ENCODE data around the gene HTRA1.

The HTRA1 gene

DNA sequence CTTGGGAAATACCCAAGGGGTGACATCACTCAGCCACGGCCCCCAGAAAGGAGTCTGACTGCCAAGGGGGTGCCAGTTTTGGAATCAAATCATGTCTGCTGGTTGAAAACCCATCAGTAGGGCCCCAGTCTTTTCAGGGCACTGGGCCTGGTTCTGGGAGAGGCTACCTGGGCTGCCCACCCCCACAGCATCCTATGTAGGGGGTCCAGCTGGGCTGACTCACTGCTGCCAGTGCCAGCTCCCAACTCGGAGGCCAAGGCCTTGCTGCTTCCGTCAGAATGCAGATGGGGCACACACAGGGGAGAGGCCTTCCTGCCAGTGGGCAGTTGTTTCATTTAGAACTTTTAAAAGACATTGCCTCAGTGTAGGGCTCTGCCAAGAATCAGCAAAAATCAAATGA is 59.7 kb downstream of the HTRA1 start:
- DNase-seq = no peak

GRCh38 chr10:122524811-122525210 is 63.5 kb downstream of the HTRA1 start:
- DNase-seq = no peak

DNA sequence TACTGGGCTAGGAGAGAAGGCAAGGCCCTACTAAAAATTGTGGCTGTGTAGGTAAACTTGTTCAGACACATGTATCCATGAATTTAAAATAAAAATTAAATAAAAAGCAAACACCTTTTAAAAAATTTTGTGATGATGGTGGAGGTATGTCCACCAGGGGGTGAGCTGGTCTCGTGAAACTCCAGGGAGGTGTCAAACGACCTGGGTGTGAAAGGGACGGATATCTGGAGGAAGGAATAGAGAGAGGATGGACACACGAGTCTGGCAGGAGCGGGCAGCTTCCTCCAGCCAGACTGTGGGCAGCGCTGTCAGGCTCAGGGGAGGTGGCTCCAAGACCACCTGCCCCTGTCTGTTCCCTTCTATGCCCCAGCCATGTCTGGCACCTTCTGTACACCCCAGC is 64.4 kb downstream of the HTRA1 start:
- no peak for DNase-seq

- DNase-seq = no peak
Measured at GRCh38 chr10:122526892-122527291, 65.5 kb downstream of the HTRA1 start.

- DNase-seq = no peak
Measured at GRCh38 chr10:122530177-122530576, 68.8 kb downstream of the HTRA1 start.

DNA sequence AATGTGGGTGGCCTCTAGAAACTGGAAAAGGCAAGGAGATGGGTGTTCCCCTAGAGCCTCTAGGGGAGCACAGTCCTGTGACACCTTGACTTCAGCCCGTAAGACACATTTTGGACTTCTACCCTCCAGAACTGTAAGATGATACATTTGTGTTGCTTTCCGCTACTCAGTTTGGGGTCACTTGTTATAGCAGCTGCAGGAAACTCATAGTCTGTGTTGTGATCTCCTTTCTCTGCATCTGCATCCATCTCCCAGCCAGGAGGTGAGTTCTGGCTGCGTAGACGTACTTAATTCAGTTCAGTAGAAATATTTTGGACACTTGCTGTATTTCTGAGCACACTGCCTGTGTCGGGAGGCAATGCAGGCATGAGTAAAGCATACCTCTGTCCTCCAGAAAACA is 69.9 kb downstream of the HTRA1 start:
- no peak for DNase-seq

- no peak for DNase-seq
Measured at GRCh38 chr10:122531939-122532338, 70.6 kb downstream of the HTRA1 start.

DNA sequence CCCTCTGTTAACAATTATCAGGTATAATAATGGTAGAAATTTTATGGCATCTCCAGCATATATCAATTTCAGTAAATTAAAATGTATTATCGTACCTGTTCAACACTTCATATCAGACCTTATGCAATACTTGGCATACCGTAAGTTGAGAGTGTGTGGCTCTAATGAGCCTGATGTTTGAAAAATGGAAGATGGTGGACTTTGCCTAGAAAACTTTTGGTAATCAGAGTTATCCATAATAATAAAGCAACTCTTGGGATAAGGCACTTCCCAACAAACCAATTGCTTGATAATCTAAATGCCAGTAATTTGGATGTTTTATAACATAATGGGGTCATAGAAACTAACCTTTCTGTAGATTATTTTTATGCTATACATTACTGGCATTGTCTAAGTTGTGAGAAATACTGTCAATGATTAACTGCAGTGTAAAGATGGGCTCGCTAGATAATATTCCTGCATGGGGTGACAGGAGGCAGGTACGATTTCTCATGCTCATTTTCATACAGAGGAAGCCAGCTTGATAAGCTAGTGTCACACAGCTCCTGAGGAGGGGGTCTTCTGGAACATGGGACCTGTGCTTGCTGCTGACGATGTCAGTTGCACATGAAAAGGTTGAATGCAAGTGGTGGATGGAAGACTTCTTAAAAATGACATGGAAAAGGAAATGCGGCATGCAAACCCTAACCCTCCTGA is 71.4 kb downstream of the HTRA1 start:
- no peak for DNase-seq

DNA sequence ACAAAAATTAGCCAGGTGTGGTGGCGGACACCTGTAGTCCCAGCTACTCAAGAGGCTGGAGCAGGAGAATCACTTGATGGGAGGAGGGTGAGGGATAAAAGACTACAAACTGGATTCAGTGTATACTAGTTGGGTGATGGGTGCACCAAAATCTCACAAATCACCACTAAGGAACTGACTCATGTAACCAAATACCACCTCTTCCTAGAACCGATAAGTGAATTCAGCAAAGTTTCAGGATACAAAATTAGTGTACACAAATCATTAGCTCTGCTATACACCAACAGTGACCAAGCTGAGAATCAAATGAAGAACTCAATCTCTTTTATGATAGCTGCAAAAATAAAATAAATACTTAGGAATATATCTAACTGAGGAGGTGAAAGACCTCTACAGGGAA is 76.2 kb downstream of the HTRA1 start:
- DNase-seq = no peak

GRCh38 chr10:122541541-122542002 is 80.2 kb downstream of the HTRA1 start:
- DNase-seq = no peak

DNA sequence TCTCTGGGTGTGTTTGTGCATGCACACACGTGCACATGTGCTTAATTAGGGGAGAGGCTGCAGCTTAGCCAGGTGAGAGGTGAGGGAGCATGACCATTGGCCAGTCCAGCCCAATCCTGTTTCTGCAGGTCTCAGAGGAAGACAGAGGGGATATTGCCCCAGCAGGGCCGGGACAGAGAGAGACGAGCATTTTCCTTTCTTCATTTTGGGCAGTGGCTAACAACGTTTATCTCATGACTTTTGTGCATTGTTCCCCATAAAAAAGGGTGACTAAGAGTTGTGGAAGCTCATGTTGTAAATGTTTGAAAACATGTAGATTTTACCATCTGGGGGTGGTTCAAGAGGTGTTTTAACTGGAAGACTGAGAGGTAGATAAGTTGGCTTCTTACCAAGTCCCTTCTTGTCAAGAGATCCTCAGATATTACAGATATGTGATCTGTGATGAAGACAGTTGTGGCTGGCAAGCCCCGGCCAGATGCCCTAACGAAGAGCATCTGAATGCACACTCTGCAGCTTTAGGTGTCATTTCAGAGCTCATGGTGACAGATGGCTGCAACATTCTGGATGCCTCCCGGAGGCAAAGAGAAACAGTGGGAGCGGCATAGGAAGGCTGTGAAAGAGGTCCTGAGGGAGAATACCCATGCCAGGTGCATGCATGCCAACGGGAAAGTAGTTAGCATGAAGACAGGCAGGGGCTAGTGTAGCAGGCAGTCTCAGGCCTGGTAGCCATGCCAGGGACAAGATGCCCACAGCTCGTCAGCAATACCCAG is 82.5 kb downstream of the HTRA1 start:
- DNase-seq = no peak

- no peak for DNase-seq
Measured at GRCh38 chr10:122544493-122544892, 83.1 kb downstream of the HTRA1 start.

GRCh38 chr10:122546242-122546641 is 84.9 kb downstream of the HTRA1 start:
- no peak for DNase-seq

- no peak for DNase-seq
Measured at GRCh38 chr10:122548407-122549085, 87.2 kb downstream of the HTRA1 start.

DNA sequence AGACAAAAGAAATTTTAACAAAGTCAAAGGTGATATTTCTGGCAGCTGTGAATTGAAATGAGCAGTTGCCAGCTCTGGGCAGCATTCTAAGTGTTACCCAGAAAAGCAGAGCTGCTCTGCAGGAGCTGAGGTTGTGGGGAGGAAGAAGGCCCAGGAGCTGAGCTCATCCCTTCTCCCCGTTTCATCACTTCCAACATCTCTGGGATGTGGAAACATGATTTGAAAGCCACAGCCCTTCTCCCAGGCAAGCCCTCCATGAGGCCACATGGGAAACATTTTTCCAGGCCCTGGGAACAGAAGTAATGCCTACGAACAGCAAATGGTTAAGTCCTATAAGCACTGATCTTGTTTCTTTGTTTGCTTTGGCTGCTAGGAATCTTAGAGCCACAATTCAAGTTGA is 88.3 kb downstream of the HTRA1 start:
- no peak for DNase-seq

DNA sequence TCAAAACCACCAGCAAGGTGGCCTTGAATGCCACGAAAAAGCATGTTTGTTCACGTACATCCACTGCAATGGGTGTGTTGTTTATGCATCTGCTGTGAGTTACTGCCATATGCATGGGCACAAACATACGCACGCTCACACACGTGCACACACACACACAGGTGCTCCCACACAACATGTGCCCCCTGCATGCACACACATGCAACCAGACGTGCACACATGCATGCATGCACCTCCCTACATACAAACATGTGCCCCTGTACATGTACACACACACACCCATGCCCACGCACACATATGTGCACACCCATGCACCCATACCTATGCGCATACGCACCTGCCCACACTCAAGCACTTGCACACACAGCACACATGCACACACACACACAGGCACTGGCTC is 89.1 kb downstream of the HTRA1 start:
- no peak for DNase-seq

GRCh38 chr10:122550983-122551382 is 89.6 kb downstream of the HTRA1 start:
- DNase-seq = no peak

- peak; percentile 26 for DNase-seq
Measured at GRCh38 chr10:122551450-122551849, 90.1 kb downstream of the HTRA1 start.

- no peak for DNase-seq
Measured at GRCh38 chr10:122553341-122553740, 92.0 kb downstream of the HTRA1 start.

DNA sequence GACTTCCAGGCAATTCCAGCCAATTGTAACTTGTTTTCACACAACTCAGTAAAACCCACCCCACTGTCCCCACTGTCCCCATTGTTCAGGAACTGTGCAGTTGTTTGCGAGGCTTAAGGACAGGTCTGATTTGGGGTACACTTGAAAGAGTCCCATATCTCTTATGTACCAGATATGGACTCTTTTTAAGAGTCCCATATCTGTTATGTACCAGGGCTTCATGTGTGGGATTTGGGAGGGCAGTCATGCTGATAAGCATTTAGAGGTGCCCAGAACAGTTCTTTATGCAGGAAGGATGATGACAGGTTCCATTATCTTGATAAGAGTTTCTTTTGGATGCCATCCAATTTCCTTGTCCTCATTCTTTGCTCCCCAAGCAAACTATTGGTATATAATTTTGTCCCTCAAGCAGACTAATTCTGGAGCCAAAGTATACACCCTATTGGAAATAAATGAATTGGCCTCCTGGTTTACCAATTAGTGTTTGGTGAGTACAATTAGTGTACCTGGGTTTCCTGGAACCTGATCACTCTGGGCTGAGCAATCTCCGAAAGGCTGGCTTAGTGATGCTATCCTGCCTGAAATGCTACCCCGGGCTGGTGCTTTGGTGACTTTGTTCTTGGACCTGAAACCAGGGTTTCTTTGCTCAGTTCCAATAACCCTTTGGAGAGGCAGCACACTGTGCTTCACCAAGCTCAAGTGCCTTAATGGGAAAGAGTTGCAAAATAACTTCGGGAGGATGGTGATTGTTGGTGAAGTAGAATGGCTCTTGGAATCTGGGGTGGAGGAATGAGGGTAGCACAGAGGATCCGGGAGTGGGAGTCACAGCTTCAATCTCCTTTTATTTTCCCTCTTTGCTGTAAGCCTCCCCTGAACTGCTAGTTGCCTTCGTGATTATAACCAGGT is 93.0 kb downstream of the HTRA1 start:
- no peak for DNase-seq

GRCh38 chr10:122555442-122555841 is 94.1 kb downstream of the HTRA1 start:
- no peak for DNase-seq

DNA sequence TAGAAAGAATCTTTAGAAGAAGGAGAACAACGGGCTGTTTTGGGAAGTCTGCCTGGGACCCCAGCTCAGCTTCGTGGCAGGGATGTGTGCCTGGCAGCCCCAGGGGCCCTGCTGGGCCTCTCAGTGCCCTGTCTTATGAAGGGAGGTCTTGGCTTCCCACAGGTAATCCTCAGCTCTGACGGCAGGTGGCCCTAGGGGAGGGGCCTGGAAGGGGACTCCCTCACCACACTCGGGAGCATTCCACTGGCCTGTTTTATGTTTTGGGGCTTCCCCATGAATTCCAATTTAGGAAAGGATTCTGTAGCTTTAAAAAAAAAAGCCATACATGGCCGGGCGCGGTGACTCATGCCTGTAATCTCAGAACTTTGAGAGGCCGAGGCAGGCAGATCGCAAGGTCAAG is 96.2 kb downstream of the HTRA1 start:
- no peak for DNase-seq

- DNase-seq = no peak
Measured at GRCh38 chr10:122558452-122558851, 97.1 kb downstream of the HTRA1 start.

Measured in activated T-cell treated with anti-CD3 and anti-CD28 coated beads, Interleukin-2, amount 50 U/mL, for 1 hour (primary cell).